OCI-LY1 (cell line): ENCODE measurements around the gene SUGCT.

Experiments used
- EZH2 ChIP-seq: fragments of 200-600 bp; sonication (generic), shearing (Covaris generic); IDR thresholded peaks from 2 replicates; pipeline ENCODE4 v1.8.0; 2017; ENCODE audit warnings: borderline replicate concordance, mixed run types, mild to moderate bottlenecking, antibody characterized with exemption, low read length, moderate library complexity, mixed read lengths
- TF ChIP-seq, protein P1 (sequence below): fragments of 200-600 bp; sonication (generic), shearing (Covaris generic); IDR thresholded peaks from 2 replicates; pipeline ENCODE4 v1.5.1; 2017; ENCODE audit warnings: mild to moderate bottlenecking, antibody characterized with exemption, low read length, moderate library complexity, mixed read lengths

GRCh38 chr7:40847921-40848320 lies 713.1 kb downstream of the SUGCT start:
- TF ChIP-seq, protein P1, sequence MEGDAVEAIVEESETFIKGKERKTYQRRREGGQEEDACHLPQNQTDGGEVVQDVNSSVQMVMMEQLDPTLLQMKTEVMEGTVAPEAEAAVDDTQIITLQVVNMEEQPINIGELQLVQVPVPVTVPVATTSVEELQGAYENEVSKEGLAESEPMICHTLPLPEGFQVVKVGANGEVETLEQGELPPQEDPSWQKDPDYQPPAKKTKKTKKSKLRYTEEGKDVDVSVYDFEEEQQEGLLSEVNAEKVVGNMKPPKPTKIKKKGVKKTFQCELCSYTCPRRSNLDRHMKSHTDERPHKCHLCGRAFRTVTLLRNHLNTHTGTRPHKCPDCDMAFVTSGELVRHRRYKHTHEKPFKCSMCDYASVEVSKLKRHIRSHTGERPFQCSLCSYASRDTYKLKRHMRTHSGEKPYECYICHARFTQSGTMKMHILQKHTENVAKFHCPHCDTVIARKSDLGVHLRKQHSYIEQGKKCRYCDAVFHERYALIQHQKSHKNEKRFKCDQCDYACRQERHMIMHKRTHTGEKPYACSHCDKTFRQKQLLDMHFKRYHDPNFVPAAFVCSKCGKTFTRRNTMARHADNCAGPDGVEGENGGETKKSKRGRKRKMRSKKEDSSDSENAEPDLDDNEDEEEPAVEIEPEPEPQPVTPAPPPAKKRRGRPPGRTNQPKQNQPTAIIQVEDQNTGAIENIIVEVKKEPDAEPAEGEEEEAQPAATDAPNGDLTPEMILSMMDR, result no peak
- no peak for TF ChIP-seq EZH2
